COLO829 (cell line): Measurements from ENCODE around the gene TRIM71.
"Not testable (repeated sequence)": the region's sequence is repeated elsewhere in the genome, so short reads cannot be mapped to it uniquely, and the experiment has no call there.

Source experiments
- DNase-seq: peaks from one replicate; pipeline ENCODE4 v3.0.0; 2012; ENCODE audit warnings: low spot score

Gene TRIM71

GRCh38 chr3:32939531-32940284 is 121.9 kb downstream of the TRIM71 start:
- DNase-seq = not testable (repeated sequence)

GRCh38 chr3:32940726-32941125 is 122.9 kb downstream of the TRIM71 start:
- no peak for DNase-seq

GRCh38 chr3:32945136-32945535 is 127.3 kb downstream of the TRIM71 start:
- DNase-seq = no peak

GRCh38 chr3:32945598-32945997 is 127.8 kb downstream of the TRIM71 start:
- not testable (repeated sequence) for DNase-seq

- DNase-seq = no peak
Measured at GRCh38 chr3:32946973-32947788, 129.4 kb downstream of the TRIM71 start.
